HG02852 (cell line): Measurements from ENCODE around the gene LZTS2.

Source experiments
- ATAC-seq: cut with Tn5 transposase; IDR thresholded peaks from one replicate; pipeline ENCODE4 v1.9.1; 2021; ENCODE audit warnings: mild to moderate bottlenecking, moderate library complexity; ENCODE audit not compliant: unreplicated experiment

Gene LZTS2

GRCh38 chr10:101012525-101013364 is 13.1 kb downstream of the LZTS2 start:
- ATAC-seq = peak; percentile 77

- no peak for ATAC-seq
Measured at GRCh38 chr10:101013365-101013825, 13.8 kb downstream of the LZTS2 start.

GRCh38 chr10:101014230-101014884 is 14.7 kb downstream of the LZTS2 start:
- ATAC-seq = no peak

GRCh38 chr10:101014966-101015581 is 15.5 kb downstream of the LZTS2 start:
- ATAC-seq = no peak

- no peak for ATAC-seq
Measured at GRCh38 chr10:101015582-101015973, 16.0 kb downstream of the LZTS2 start.

- ATAC-seq = no peak
Measured at GRCh38 chr10:101016814-101017213, 17.2 kb downstream of the LZTS2 start.

GRCh38 chr10:101018118-101018599 is 18.6 kb downstream of the LZTS2 start:
- ATAC-seq = no peak

- ATAC-seq = no peak
Measured at GRCh38 chr10:101018600-101019439, 19.2 kb downstream of the LZTS2 start.

GRCh38 chr10:101019440-101019703 is 19.8 kb downstream of the LZTS2 start:
- ATAC-seq = no peak

GRCh38 chr10:101020427-101021075 is 20.9 kb downstream of the LZTS2 start:
- no peak for ATAC-seq

- ATAC-seq = no peak
Measured at GRCh38 chr10:101021239-101021638, 21.6 kb downstream of the LZTS2 start.

- ATAC-seq = no peak
Measured at GRCh38 chr10:101021692-101022251, 22.2 kb downstream of the LZTS2 start.

GRCh38 chr10:101022967-101023705 is 23.5 kb downstream of the LZTS2 start:
- ATAC-seq = no peak

GRCh38 chr10:101027106-101027720 is 27.6 kb downstream of the LZTS2 start:
- no peak for ATAC-seq

GRCh38 chr10:101028446-101029337 is 29.1 kb downstream of the LZTS2 start:
- ATAC-seq = no peak

- ATAC-seq = no peak
Measured at GRCh38 chr10:101029520-101030295, 30.1 kb downstream of the LZTS2 start.

GRCh38 chr10:101030496-101031127 is 31.0 kb downstream of the LZTS2 start:
- no peak for ATAC-seq
